Measurements from ENCODE around the gene COPG1. TPM values are rescaled to one million over a fixed set of nuclear protein-coding genes. Genes with fewer than 3 reads are reported as not detected.

The COPG1 gene
- total and polyA plus RNA-seq, 2 donors from 2014 or later: 107 to 173 TPM

DNA sequence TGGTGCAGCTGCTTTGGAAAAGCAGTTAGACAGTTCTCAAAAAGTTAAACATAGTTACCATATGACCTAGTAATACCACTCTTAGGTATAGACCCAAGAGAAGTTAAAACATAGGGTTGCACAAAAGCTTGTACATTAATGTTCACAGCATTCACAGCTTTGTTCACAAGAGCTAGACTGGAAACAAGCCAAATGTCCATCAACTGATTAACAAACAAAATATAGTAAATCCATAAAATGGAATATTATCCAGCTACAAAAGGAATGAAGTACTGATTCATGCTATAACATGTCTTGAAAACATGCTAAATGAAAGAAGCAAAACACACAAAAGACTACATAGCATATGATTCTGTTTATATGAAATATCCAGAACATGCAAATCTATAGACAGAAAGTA, 2.8 kb upstream of the COPG1 start:
- Histone ChIP-seq H3K9me3 (ENCODE audit: control insufficient read depth in 2 of 3, insufficient read depth in 1 of 3, low read length in 3 of 3) (no peaks in the 10 kb centered on the region), H3K36me3 (ENCODE audit: control insufficient read depth in 2 of 3, insufficient read depth in 3 of 3, low read length in 3 of 3) (no peaks in the 10 kb centered on the region), H3K9ac (ENCODE audit: low read length in 3 of 3) (no peak overlapping the region), H3K27ac (ENCODE audit: low read depth in 2 of 2, low read length in 2 of 2) (no peak overlapping the region), H3K4me1 (ENCODE audit: control insufficient read depth in 2 of 3, insufficient read depth in 2 of 3, low read depth in 1 of 3, low read length in 3 of 3) (peaks cover 0 to 13% (median 8%) of the 10 kb centered on the region in 3 donors), H3K4me3 (ENCODE audit: low read length in 3 of 3) (no peak overlapping the region), H3K27me3 (ENCODE audit: control insufficient read depth, insufficient read depth, low read length) (no peaks in the 10 kb centered on the region)
- FAIRE-seq: no peak
- DNase-seq: no peak
- TF ChIP-seq, protein P1, sequence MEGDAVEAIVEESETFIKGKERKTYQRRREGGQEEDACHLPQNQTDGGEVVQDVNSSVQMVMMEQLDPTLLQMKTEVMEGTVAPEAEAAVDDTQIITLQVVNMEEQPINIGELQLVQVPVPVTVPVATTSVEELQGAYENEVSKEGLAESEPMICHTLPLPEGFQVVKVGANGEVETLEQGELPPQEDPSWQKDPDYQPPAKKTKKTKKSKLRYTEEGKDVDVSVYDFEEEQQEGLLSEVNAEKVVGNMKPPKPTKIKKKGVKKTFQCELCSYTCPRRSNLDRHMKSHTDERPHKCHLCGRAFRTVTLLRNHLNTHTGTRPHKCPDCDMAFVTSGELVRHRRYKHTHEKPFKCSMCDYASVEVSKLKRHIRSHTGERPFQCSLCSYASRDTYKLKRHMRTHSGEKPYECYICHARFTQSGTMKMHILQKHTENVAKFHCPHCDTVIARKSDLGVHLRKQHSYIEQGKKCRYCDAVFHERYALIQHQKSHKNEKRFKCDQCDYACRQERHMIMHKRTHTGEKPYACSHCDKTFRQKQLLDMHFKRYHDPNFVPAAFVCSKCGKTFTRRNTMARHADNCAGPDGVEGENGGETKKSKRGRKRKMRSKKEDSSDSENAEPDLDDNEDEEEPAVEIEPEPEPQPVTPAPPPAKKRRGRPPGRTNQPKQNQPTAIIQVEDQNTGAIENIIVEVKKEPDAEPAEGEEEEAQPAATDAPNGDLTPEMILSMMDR (IDR thresholded peaks at IDR 0.05; ENCODE audit: borderline replicate concordance, extremely low read depth, insufficient read depth): no peak
- intact Hi-C loops (cut with DNase I): no loop called here

DNA sequence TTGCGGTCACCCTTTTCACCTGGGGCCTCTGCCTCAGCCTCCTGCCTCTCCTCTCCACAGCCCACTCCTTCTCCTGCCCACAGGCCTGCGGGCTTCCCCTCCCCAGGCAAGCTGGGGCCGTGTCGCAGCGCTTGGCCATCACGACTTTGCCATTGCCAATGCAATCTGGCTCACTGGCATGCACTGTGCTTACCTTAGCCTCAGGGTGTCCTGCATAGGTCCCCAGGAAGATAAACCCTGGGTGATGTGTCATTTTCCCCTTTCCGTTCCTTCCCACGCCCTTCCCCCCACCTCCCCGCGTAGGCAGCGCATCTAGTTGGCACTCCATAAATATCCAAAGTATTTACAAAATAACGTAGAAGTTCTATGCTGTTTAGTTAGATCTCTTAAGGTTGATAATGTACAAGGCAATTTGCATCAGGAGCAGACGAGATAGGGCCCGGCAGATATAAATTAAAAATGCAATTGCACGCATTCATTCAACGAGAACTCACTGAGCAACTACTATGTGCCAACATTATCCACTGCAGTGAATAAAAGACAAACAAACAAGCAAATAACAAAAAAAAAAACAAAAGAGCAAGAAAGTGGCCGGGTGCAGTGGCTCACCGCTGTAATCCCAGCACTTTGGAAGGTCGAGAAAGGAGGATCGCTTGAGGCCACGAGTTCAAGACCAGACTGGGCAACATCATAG, 973 bp upstream of the COPG1 start:
- Histone ChIP-seq H3K9me3 (ENCODE audit: control insufficient read depth in 2 of 3, insufficient read depth in 1 of 3, low read length in 3 of 3) (no peaks in the 10 kb centered on the region), H3K27me3 (ENCODE audit: control insufficient read depth, insufficient read depth, low read length) (no peaks in the 10 kb centered on the region), H3K4me3 (ENCODE audit: low read length in 3 of 3) (peak overlapping the region; percentile 99), H3K9ac (ENCODE audit: low read length in 3 of 3) (peak overlapping the region in 2 of 3 donors; percentile 99 to 100), H3K36me3 (ENCODE audit: control insufficient read depth in 2 of 3, insufficient read depth in 3 of 3, low read length in 3 of 3) (peaks cover 0 to 16% (median 14%) of the 10 kb centered on the region in 3 donors), H3K27ac (ENCODE audit: low read depth in 2 of 2, low read length in 2 of 2) (no peak overlapping the region), H3K4me1 (ENCODE audit: control insufficient read depth in 2 of 3, insufficient read depth in 2 of 3, low read depth in 1 of 3, low read length in 3 of 3) (peaks cover 0 to 13% (median 8%) of the 10 kb centered on the region in 3 donors)
- intact Hi-C loops (cut with DNase I): no loop called here
- peak in 1 of 5 donors; percentile 42 for DNase-seq
- TF ChIP-seq, protein P1 (IDR thresholded peaks at IDR 0.05; ENCODE audit: borderline replicate concordance, extremely low read depth, insufficient read depth): no peak
- FAIRE-seq: no peak

DNA sequence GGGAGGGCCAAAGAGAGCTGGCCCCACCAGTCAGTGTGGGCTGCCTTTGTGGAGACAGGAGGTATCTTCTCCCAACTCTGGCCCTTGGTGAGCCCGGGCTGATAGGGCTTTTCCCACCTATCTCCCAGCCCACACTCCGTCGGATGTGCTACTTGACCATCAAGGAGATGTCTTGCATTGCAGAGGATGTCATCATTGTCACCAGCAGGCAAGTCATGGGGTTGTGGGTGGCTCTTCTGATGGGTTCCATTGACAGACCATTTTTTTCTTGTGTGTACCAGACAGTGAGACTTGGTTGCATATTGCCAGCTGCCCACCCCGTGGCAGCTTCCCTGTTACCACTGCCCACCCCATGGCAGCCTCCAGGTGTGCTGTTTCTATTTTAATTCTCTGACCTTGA, 3.3 kb downstream of the COPG1 start:
- no peak for FAIRE-seq
- intact Hi-C loops (cut with DNase I): no loop called here
- Histone ChIP-seq H3K9ac (ENCODE audit: low read length in 3 of 3) (no peak overlapping the region), H3K27ac (ENCODE audit: low read depth in 2 of 2, low read length in 2 of 2) (no peak overlapping the region), H3K4me1 (ENCODE audit: control insufficient read depth in 2 of 3, insufficient read depth in 2 of 3, low read depth in 1 of 3, low read length in 3 of 3) (peaks cover 0 to 10% (median 8%) of the 10 kb centered on the region in 3 donors), H3K9me3 (ENCODE audit: control insufficient read depth in 2 of 3, insufficient read depth in 1 of 3, low read length in 3 of 3) (no peaks in the 10 kb centered on the region), H3K27me3 (ENCODE audit: control insufficient read depth, insufficient read depth, low read length) (no peaks in the 10 kb centered on the region), H3K36me3 (ENCODE audit: control insufficient read depth in 2 of 3, insufficient read depth in 3 of 3, low read length in 3 of 3) (peaks cover 8 to 53% (median 46%) of the 10 kb centered on the region in 3 donors), H3K4me3 (ENCODE audit: low read length in 3 of 3) (no peak overlapping the region)
- TF ChIP-seq, protein P1 (IDR thresholded peaks at IDR 0.05; ENCODE audit: borderline replicate concordance, extremely low read depth, insufficient read depth): no peak
- DNase-seq: no peak
